RWPE1 (cell line): ENCODE measurements around the gene TRAPPC6A.
A peak's percentile ranks its signal among the peaks of the same experiment; 100 is the strongest.

Source experiments
- CTCF ChIA-PET: fragments of 350-600 bp; sonication (Branson Sonifier 250); formaldehyde crosslinking; extraction: SDS; loops from one replicate; lab custom pipeline; 2021; lab: Yijun Ruan, JAX
- POLR2A ChIA-PET: fragments of 400-600 bp; formaldehyde crosslinking; extraction: SDS; loops from one replicate; lab custom pipeline; 2020; ENCODE audit warnings: antibody characterized with exemption; ENCODE audit not compliant: low non-redundant PET; lab: Yijun Ruan, JAX
- DNase-seq: peaks from one replicate; pipeline ENCODE4 v3.0.0; 2012; ENCODE audit warnings: low spot score
- H3K27ac ChIP-seq: fragments of 450-650 bp; 2 replicates; pipeline ENCODE4 v1.5.1; 2017
- TF ChIP-seq, protein P1 (sequence below): fragments of 450-650 bp; conservative IDR thresholded peaks from 2 replicates; pipeline ENCODE4 v1.5.1; 2017; ENCODE audit warnings: low read depth, mild to moderate bottlenecking

The TRAPPC6A gene

GRCh38 chr19:45151821-45152503 is 26.1 kb downstream of the TRAPPC6A start:
- peak overlapping the region; percentile 62 for H3K27ac ChIP-seq
- no peak for DNase-seq
- CTCF ChIA-PET = interaction anchor here (0.7 kb wide), 1 partner anchor 8 kb away, joined by 6 read pairs; no protein-coding TSS in a partner anchor
- TF ChIP-seq, protein P1, sequence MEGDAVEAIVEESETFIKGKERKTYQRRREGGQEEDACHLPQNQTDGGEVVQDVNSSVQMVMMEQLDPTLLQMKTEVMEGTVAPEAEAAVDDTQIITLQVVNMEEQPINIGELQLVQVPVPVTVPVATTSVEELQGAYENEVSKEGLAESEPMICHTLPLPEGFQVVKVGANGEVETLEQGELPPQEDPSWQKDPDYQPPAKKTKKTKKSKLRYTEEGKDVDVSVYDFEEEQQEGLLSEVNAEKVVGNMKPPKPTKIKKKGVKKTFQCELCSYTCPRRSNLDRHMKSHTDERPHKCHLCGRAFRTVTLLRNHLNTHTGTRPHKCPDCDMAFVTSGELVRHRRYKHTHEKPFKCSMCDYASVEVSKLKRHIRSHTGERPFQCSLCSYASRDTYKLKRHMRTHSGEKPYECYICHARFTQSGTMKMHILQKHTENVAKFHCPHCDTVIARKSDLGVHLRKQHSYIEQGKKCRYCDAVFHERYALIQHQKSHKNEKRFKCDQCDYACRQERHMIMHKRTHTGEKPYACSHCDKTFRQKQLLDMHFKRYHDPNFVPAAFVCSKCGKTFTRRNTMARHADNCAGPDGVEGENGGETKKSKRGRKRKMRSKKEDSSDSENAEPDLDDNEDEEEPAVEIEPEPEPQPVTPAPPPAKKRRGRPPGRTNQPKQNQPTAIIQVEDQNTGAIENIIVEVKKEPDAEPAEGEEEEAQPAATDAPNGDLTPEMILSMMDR = no peak
- POLR2A ChIA-PET = no interaction called here

DNA sequence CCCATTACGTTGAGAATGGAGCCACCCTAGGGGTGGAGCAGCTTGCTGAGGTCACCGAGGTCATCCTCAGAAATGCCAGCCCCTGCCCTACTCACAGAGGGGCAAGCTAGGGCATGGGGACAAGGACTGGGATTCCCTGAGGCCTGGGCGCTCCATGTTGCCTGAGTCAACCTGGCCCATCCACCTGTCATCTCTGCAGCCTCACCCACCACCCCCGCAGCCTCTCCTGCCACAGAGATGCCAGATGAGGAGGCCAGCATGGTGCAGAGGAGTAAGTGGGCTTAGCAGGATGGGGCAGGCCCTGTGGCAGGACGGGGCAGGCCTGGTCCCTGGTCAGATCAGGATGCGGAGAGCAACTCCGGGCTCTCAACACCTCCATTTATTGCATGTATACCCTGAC is 26.7 kb downstream of the TRAPPC6A start:
- no peak for DNase-seq
- ChIA-PET POLR2A (no interaction called here), CTCF (no interaction called here)
- H3K27ac ChIP-seq = peak overlapping the region; percentile 62
- TF ChIP-seq, protein P1 = no peak

DNA sequence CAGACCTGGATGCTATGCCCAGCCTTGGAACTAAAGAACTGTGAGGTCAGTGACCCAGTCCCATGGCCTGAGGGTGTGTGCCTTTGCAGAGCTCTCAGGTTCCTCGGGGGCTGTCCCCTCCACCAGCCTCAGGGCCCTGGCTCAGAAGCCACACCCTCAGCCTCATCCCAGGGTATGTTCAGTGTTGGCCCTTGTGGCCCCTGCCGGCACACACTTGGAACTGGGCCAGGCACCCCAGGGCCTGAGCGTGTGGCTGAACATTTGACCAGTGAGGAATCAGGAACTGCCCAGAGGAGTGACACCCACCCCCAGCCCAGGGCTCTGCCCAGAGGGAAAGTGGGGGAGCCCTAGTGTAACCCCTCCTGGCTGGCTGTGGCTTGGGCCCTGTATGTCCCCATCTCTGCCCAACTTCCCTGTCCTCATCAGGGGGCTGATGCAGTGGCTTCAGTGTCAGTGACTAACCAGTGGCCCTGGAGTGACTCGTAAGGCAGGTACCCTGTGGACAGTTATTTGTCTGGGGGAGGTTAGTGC is 27.2 kb downstream of the TRAPPC6A start:
- POLR2A ChIA-PET = no interaction called here
- H3K27ac ChIP-seq = peak overlapping the region; percentile 62
- TF ChIP-seq, protein P1 = no peak

DNA sequence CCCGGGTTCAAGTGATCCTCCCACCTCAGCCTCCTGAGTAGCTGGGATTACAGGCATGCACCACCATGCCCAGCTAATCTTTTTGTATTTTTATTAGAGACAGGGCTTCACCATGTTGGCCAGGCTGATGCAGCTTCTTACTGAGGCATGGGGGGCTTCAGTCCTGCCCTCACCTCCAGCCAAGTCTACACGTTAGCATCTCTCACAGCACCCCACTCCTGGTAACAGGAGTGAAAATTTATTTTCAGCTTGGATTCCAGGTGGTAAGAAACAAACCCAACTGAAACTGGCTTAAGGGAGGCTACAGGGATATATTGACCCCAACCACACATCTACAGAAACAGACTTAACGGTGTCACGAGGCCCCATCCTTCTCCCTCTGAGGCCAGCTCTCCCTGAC is 27.9 kb downstream of the TRAPPC6A start:
- TF ChIP-seq, protein P1 = no peak
- peak overlapping the region; percentile 62 for H3K27ac ChIP-seq
- CTCF ChIA-PET = interaction anchor here (0.5 to 0.6 kb wide), 2 partner anchors 42 to 1084 kb away, joined by 3 read pairs; no protein-coding TSS in a partner anchor
- POLR2A ChIA-PET = no interaction called here
- no peak for DNase-seq

More for the DNA sequence above, 27.2 kb downstream of the TRAPPC6A start:
- no peak for DNase-seq
- CTCF ChIA-PET = no interaction called here

GRCh38 chr19:45149129-45149528 is 28.9 kb downstream of the TRAPPC6A start:
- CTCF ChIA-PET = interaction anchor here (1.2 kb wide), 1 partner anchor 99 kb away, joined by 3 read pairs; no protein-coding TSS in a partner anchor
- POLR2A ChIA-PET = no interaction called here
- DNase-seq = no peak

More at GRCh38 chr19:45149129-45149528, 28.9 kb downstream of the TRAPPC6A start:
- H3K27ac ChIP-seq = peak overlapping the region; percentile 62
- TF ChIP-seq, protein P1 = no peak
